ENCODE results near the gene SPINK2.

DNA sequence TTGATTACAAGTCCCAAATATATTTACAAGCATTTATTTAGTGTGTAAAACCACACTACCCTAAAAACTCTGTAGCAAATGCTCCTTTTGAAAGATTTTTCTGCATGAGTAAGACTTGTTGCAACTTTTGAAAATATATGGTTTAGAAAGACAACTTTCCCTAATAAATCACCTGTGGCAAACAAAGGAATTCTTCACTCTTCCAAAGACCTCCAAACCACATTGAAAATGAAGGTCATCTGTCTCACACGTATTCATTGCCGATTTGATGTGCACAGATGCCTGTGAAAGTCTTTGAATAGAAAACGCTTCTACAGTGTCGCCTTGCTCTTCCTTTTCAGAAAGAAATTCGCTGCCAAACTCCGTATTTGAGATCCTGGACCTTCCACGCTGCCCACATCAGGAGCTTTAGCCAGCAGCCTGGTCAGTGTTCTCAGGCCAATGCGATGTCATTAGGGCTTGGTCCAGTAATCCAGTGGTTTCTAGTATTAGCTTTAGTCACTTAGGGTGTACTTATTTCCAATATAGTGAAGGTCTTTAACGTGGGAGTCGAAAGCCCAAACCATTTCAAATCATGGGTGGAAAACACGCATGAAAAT lies 22.2 kb downstream of the SPINK2 start:
- no peak for TF ChIP-seq EZH2 (IDR thresholded peaks at IDR 0.05; ENCODE audit: insufficient read depth, poor library complexity, severe bottlenecking)
- TF ChIP-seq EZH2phosphoT487 (IDR thresholded peaks at IDR 0.05; ENCODE audit: insufficient read depth, low read depth): no peak

All from GM23248 (cell line).